Activated naive CD4-positive, alpha-beta T cell treated with anti-CD3 and anti-CD28 coated beads, Interleukin-2, amount 50 U/mL, for 24 hours (primary cell): ENCODE data around the gene PCYOX1L.

ENCODE experiments used
- H3K27ac Mint-ChIP-seq: one replicate; pipeline ENCODE4 v1.8.0; 2021; ENCODE audit warnings: mild to moderate bottlenecking, mixed read lengths
- H3K27me3 Mint-ChIP-seq: one replicate; pipeline ENCODE4 v1.8.0; 2021; ENCODE audit warnings: mixed read lengths
- H3K36me3 Mint-ChIP-seq: one replicate; pipeline ENCODE4 v1.8.0; 2021; ENCODE audit warnings: mixed read lengths
- H3K4me1 Mint-ChIP-seq: one replicate; pipeline ENCODE4 v1.8.0; 2021; ENCODE audit warnings: mixed read lengths
- H3K4me3 Mint-ChIP-seq: one replicate; pipeline ENCODE4 v1.8.0; 2021; ENCODE audit warnings: mild to moderate bottlenecking, mixed read lengths
- H3K9me3 Mint-ChIP-seq: one replicate; pipeline ENCODE4 v1.8.0; 2021; ENCODE audit warnings: mixed read lengths

Gene PCYOX1L

DNA sequence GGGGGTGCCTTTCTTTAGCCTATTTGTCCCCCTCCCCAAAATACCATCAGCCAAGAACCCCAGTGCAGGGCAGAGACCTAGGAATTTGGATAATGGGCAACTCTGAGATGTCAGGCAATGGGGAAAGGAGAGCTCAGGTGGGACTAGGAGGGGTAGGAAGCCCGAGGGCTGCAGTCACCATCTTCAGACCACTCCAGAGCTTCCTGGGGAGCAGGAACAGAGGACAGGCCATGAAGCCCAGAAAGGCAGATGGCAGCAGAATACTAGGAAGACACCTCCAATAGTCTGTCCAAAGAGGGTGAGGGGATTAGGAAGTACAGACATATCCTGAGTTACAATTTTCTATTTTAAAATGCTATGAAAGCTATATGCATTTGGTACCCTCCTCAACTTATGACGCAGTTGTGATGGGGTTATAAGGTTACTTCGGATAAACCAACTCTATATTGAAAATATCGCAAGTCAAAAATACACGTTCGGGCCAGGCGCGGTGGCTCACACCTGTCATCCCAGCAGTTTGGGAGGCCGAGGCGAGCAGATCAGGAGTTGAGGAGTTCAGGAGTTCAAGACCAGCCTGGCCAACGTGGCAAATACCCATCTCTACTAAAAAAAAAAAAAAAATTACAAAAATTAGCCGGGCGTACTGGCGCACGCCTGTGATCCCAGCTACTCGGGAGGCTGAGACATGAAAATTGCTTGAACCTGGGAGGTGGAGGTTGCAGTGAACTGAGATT, 55.8 kb downstream of the PCYOX1L start:
- H3K9me3 Mint-ChIP-seq: no peaks in the 10 kb centered on the region

DNA sequence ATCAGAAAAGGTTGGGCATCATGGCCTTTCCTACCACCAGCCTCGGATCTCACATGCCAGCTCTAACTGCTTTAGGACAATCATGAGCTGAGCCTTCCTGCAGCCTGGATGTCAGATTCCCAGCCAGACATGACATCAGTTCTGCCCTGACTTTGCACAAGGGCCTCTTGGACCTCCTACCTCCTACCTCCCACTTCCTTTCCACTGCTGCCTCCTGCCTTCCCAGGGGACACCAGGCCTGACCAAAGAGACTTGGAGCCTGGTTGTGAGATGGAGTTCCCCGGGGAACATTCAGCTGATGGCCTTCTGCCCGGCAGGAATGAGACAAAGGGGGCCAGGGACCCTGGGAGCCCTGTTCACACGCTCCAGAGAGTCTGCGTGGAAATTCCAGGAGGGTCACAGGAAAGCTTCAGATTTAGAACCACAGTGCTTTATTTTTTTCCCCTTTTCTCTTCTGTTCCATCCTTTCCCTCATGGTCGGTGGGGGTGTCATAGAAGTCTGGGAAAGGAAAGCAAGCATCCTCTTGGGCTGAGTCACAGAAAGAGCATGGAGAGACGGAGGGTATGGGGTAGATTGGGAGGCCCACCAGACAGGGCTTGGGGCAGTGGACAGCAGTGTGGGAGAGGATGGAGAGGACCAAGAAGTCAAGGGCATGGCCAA, 56.7 kb downstream of the PCYOX1L start:
- Mint-ChIP-seq H3K36me3 (no peaks in the 10 kb centered on the region), H3K9me3 (no peaks in the 10 kb centered on the region), H3K27me3 (no peaks in the 10 kb centered on the region), H3K4me3 (no peak overlapping the region), H3K4me1 (no peaks in the 10 kb centered on the region), H3K27ac (no peak overlapping the region)

More for the DNA sequence above, 55.8 kb downstream of the PCYOX1L start:
- no peaks in the 10 kb centered on the region for H3K27me3 Mint-ChIP-seq
- H3K4me3 Mint-ChIP-seq: no peak overlapping the region
- no peak overlapping the region for H3K27ac Mint-ChIP-seq
- no peaks in the 10 kb centered on the region for H3K36me3 Mint-ChIP-seq
- no peaks in the 10 kb centered on the region for H3K4me1 Mint-ChIP-seq

DNA sequence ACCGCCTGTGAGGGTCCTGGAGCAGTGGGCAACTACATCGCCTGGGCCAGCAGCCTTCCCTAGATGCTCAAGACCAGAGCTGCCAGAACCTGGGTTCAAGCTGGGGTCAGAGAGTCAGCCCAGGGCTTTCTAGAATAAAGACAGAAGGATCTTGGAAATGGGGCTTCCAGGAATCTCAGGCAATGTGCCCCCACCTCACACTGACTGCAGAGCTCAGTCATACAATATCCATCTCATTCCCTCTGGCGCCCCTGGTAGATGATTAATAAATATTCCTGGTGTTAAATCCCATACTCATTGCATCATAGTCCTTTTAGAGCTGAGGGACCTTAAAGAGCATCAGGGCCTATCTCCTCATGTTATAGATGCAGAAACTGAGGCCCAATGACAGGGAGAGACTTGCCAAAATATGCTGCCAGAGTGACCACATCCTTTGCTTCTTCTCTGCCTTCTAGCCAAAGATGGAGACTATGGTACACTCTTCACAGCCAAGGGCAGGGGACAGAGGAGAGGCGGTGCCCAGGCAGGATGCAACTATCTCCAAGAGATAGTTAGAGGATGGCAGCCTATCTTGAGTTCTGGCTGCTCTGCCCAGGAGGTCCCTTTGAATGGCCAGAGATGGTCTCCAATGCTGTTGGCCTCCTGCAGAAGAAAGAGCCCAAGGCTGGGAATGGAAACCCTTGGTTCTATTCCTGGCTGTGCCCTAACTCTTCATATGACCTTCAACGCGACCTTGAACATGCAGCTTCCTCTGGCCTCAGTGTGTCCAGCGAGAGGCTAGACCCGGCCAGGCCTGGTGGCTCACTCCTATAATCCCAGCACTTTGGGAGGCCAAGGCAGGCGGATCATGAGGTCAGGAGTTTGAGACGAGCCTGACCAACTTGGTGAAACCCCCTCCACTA, 57.5 kb downstream of the PCYOX1L start:
- no peaks in the 10 kb centered on the region for H3K36me3 Mint-ChIP-seq
- no peaks in the 10 kb centered on the region for H3K9me3 Mint-ChIP-seq
- H3K27me3 Mint-ChIP-seq: no peaks in the 10 kb centered on the region
- H3K4me1 Mint-ChIP-seq: no peaks in the 10 kb centered on the region
- no peak overlapping the region for H3K4me3 Mint-ChIP-seq
- no peak overlapping the region for H3K27ac Mint-ChIP-seq

DNA sequence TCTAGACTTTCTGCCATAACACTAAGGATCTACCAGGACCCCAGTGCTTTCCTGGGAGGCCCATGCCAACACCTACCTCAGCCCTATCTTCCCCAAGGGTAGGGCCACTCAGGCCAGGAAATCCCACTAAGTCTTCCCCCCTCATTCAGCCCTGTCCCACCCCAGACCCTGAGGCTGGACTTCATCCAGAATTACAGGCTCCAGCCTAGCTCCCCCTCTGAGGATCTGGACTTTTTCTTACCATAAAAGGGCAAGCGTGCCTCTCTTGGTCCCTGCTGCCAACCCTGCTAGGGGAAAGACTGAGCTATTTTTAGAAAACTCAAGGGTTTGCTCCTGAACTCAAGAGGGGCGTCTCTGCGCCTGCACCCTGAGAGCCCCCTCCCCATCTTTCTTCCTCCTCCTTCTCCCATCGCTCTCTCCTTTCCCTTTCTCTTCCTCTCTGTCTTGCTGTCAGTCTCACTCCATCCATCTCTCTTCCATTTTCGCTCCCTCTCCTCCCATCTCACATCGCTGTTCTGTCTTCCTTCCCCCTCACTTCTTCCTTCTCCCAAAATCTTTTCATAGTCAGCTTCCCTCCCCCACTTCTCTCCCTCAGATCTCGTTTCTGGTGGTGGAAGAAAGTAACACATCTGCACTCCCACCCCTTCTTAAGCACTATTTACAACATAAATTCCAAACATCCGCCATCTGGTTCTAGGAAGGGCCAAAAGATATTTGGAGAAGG, 59.3 kb downstream of the PCYOX1L start:
- Mint-ChIP-seq H3K4me1 (peaks cover 4% of the 10 kb centered on the region), H3K9me3 (no peaks in the 10 kb centered on the region), H3K27ac (no peak overlapping the region), H3K4me3 (no peak overlapping the region), H3K36me3 (no peaks in the 10 kb centered on the region), H3K27me3 (no peaks in the 10 kb centered on the region)

DNA sequence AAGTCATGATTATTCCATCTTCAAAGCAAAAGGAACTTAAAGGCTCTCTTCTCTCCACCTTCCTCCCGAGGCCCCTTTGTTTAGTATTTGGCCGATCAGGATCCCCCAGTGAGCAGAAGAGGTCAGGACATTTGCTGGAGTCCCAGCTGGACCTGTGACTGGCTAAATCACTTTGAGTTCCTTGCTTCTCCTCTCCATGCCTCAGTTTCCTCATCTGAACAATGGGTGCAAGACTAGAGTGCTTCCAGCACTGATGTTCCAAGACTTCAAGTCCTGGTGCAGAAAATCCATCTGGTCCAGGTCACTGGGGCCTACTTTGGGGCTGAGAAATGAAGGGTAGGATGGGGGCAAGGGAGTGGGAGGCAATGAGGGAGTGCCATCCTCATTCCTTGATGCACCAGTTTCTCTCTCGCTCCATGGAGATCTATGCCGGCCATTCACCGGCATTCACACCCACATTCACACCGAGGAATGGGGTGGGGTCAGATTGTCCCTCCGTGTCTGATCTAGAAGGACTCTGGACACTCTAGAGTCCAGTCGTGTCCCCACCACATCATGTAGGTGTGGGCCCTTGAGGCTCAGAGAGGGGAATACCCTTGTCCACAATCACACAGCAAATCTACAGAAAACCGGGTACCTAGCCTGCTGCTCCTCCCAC, 60.0 kb downstream of the PCYOX1L start:
- Mint-ChIP-seq H3K4me1 (peaks cover 6% of the 10 kb centered on the region), H3K27ac (no peak overlapping the region), H3K9me3 (no peaks in the 10 kb centered on the region), H3K27me3 (no peaks in the 10 kb centered on the region), H3K36me3 (no peaks in the 10 kb centered on the region), H3K4me3 (no peak overlapping the region)

DNA sequence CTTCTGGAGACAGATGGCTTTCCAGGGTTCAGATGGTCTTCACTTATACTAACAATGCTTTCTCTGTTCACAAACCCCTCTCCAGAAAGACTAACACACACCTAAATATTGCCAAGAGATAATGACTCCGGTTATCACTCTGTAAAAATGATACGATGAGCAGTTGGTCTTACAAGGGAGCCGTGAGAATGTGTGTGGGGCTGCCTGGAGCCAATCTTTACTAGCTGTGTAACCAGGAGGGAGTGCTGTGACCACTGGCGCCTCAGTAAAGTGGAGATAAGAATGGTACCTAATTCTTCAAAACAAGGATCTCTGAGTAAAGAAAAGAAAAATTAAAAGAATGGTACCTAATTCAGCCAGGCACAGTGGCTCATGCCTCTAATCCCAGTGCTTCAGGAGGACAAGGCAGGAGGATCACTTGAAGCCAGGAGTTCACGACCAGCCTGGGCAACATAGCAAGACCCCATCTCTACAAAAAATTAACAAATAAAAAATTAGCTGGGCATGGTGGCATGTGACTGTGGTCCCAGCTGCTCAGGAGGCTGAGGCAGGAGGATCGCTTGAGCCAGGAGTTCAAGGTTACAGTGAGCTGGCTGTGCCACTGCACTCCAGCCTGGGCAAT, 61.2 kb downstream of the PCYOX1L start:
- H3K36me3 Mint-ChIP-seq: no peaks in the 10 kb centered on the region
- H3K27me3 Mint-ChIP-seq: no peaks in the 10 kb centered on the region
- peaks cover 6% of the 10 kb centered on the region for H3K4me1 Mint-ChIP-seq
- H3K9me3 Mint-ChIP-seq: no peaks in the 10 kb centered on the region
- H3K27ac Mint-ChIP-seq: no peak overlapping the region
- no peak overlapping the region for H3K4me3 Mint-ChIP-seq
